ENCODE data around the gene CXXC5. TPM values are rescaled to one million over a fixed set of nuclear protein-coding genes. Genes with fewer than 3 reads are reported as not detected.

Gene CXXC5
- total RNA-seq, 1 donor from 2014 or later = 1.2 TPM

Other genes with a start within 250 kb of the CXXC5 start
- 4.2 TPM in 2 replicates for gene SPATA24, start 244.3 kb upstream of the CXXC5 start, total RNA-seq
- gene DNAJC18, start 208.8 kb upstream of the CXXC5 start, total RNA-seq = 34.2 and 38.6 TPM in 2 replicates
- 1.6 and 1.7 TPM in 2 replicates for gene ECSCR, start 185.6 kb upstream of the CXXC5 start, total RNA-seq
- 0.37 and 0.38 TPM in 2 replicates for gene SMIM33, start 177.3 kb upstream of the CXXC5 start, total RNA-seq
- 198 and 201 TPM in 2 replicates for gene STING1, start 165.6 kb upstream of the CXXC5 start, total RNA-seq
- 272 and 275 TPM in 2 replicates for gene UBE2D2, start 87.0 kb upstream of the CXXC5 start, total RNA-seq
- gene PSD2, start 147.5 kb downstream of the CXXC5 start, total RNA-seq = not detected in 2 replicates

All from activated CD4-positive, alpha-beta T cell treated with anti-CD3 and anti-CD28 coated beads, Interleukin-2, amount 10 ng/mL, durations not matched to agents 24 days and 14 days (primary cell).